Measurements from ENCODE around the gene ARL9. TPM values are rescaled to one million over a fixed set of nuclear protein-coding genes. Genes with fewer than 3 reads are reported as not detected.

ARL9 gene
- total and polyA plus RNA-seq, 9 of the 15 experiments (the other 6 are each of a cell fraction or from before 2014, with no cell fraction given) = 0.10 to 0.15 (median 0.11) TPM; not detected in 6

DNA sequence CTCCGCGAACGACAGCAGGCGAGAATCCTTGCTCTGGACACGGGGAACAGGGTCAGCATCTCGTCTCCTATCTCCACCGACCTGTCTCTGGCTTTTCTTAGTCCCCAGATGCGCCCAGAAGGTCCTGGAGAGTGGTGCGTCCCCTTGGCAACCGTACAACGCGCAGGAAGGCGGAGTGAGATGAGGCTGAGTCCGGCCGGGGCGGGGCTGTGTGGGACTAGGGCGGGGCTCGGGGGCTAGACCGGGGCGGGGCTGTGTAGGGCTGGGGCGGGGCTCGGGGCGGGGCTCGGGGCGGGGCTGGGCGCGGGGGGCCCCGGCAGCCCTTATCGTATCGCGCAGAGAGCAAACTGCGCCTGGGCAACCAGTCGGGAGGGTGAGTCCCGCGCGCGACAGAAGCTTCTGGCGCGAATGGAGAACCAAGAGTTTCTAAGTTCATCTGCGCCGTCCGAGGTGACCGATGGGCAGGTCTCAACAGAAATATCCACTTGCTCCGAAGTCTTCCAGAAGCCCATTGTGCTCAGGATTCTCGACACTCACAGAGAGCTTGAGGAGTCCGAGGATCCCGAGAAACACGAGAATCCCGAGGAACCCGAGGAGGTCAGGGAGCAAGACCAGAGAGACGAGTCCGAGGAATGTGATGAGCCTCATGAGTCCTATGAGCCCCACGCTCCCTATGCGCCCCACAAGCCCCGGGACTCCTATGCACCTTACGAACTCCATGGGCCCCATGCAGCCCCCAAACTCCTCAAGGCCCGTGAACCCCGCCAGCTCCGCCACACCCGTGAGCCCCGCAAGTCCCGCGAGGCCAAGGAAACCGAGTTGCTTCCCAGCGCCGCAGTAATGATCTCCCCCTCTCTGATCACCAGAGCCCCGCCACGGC is 24.9 kb downstream of the ARL9 start (continued):
- TF ChIP-seq JUND (IDR thresholded peaks at IDR 0.05; ENCODE audit: borderline replicate concordance, low read depth, low read length) (no peak), JUND (tag; IDR thresholded peaks at IDR 0.05; ENCODE audit: borderline replicate concordance, low read depth, low read length) (no peak), ZNF318 (IDR thresholded peaks at IDR 0.05; ENCODE audit: borderline replicate concordance in 1 of 2, low read depth in 1 of 2) (no peak), PYGO2 (tag; IDR thresholded peaks at IDR 0.05) (no peak), HIVEP1 (CRISPR knock-in tag; IDR thresholded peaks at IDR 0.05) (no peak), SIN3B (IDR thresholded peaks at IDR 0.05; ENCODE audit: low read depth) (no peak), STAT5A (IDR thresholded peaks at IDR 0.05; ENCODE audit: borderline replicate concordance, low read length) (no peak), NCOA4 (IDR thresholded peaks at IDR 0.05; ENCODE audit: partially characterized antibody) (no peak), ZBTB5 (IDR thresholded peaks at IDR 0.05) (no peak), ZNF57 (CRISPR knock-in tag; IDR thresholded peaks at IDR 0.05) (no peak), ARID2 (IDR thresholded peaks at IDR 0.05) (no peak), NR2F6 (CRISPR knock-in tag; IDR thresholded peaks at IDR 0.05) (no peak), ZNF347 (CRISPR knock-in tag; IDR thresholded peaks at IDR 0.05; ENCODE audit: low read depth) (no peak), HCFC1 (IDR thresholded peaks at IDR 0.05; ENCODE audit: low read depth, low read length) (no peak)
- TF ChIP-seq, protein P1, sequence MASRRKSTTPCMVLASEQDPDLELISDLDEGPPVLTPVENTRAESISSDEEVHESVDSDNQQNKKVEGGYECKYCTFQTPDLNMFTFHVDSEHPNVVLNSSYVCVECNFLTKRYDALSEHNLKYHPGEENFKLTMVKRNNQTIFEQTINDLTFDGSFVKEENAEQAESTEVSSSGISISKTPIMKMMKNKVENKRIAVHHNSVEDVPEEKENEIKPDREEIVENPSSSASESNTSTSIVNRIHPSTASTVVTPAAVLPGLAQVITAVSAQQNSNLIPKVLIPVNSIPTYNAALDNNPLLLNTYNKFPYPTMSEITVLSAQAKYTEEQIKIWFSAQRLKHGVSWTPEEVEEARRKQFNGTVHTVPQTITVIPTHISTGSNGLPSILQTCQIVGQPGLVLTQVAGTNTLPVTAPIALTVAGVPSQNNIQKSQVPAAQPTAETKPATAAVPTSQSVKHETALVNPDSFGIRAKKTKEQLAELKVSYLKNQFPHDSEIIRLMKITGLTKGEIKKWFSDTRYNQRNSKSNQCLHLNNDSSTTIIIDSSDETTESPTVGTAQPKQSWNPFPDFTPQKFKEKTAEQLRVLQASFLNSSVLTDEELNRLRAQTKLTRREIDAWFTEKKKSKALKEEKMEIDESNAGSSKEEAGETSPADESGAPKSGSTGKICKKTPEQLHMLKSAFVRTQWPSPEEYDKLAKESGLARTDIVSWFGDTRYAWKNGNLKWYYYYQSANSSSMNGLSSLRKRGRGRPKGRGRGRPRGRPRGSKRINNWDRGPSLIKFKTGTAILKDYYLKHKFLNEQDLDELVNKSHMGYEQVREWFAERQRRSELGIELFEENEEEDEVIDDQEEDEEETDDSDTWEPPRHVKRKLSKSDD (conservative IDR thresholded peaks at IDR 0.05; ENCODE audit: low read length) = peak; percentile 77; the same call in 1 of the 2 replicates

Data from K562 (cell line).